HepG2 (cell line): ENCODE results near the gene DNAJB5. TPM values are rescaled to one million over a fixed set of nuclear protein-coding genes. Genes with fewer than 3 reads are reported as not detected.
"Not testable (repeated sequence)": the region's sequence is repeated elsewhere in the genome, so short reads cannot be mapped to it uniquely, and the experiment has no call there.

ENCODE experiments used
- ATAC-seq: fragments of 200-7000 bp; cut with Tn5 transposase; 3 replicates; pipeline ENCODE4 v1.9.1; 2020; ENCODE audit warnings: mild to moderate bottlenecking, moderate library complexity
- BruUV-seq: library from RNA; stranded (reverse); fragments of 400-500 nt; replicated peaks from 2 replicates; lab custom pipeline; 2021; lab: Mats Ljungman, UMichigan
- CTCF ChIA-PET: fragments of 300-600 bp; formaldehyde crosslinking; extraction: SDS; loops from one replicate; lab custom pipeline; 2021; ENCODE audit warnings: low total read pairs, inconsistent platforms, low intra/inter-chr PET ratio; lab: Yijun Ruan, JAX
- POLR2A ChIA-PET: fragments of 350-600 bp; sonication (Branson Sonifier 250); formaldehyde crosslinking; loops from one replicate; lab custom pipeline; 2020; ENCODE audit warnings: antibody characterized with exemption, inconsistent platforms; lab: Yijun Ruan, JAX
- DNase-seq: peaks from one replicate; pipeline ENCODE4 v3.0.0-alpha.2; 2015; ENCODE audit warnings: low spot score
- FAIRE-seq: peaks from 3 replicates; lab custom pipeline; 2011; peaks lifted over from hg19 to GRCh38; lab: Jason Lieb, UNC
- H2AFZ ChIP-seq: one replicate; pipeline ENCODE4 v1.6.1; 2011; ENCODE audit warnings: low read length, inconsistent platforms
- H3K27ac ChIP-seq: fragments of 300-600 bp; 3 replicates; pipeline ENCODE4 v1.8.0; 2011; ENCODE audit warnings: mixed run types, mild to moderate bottlenecking, mixed read lengths, low read length, inconsistent platforms; ENCODE audit not compliant: insufficient read depth; ENCODE audit errors: extremely low read length
- H3K27me3 ChIP-seq, 2 experiments: fragments of 200-600 bp in 1 of 2; 2 replicates in 1 of 2; 3 replicates in 1 of 2; pipeline versions ENCODE4 v1.6.0 to v1.8.0; 2011; ENCODE audit warnings: low read length in 2 of 2, mild to moderate bottlenecking in 2 of 2, moderate library complexity in 2 of 2, inconsistent platforms in 1 of 2; ENCODE audit not compliant: insufficient read depth in 2 of 2, control insufficient read depth in 1 of 2
- H3K36me3 ChIP-seq, 2 experiments: fragments of 200-600 bp in 1 of 2; replicated peaks in 1 of 2; 2 replicates in 1 of 2; 3 replicates in 1 of 2; pipeline versions ENCODE4 v1.5.1 to v1.8.0; 2011; ENCODE audit warnings: low read length in 2 of 2, inconsistent platforms in 1 of 2; ENCODE audit not compliant: insufficient read depth in 2 of 2, control insufficient read depth in 1 of 2
- H3K4me1 ChIP-seq: 2 replicates; pipeline ENCODE4 v1.5.1; 2012; ENCODE audit warnings: low read length, inconsistent platforms; ENCODE audit not compliant: insufficient read depth
- H3K4me2 ChIP-seq: 2 replicates; pipeline ENCODE4 v1.6.0; 2011; ENCODE audit warnings: low read depth, low read length, inconsistent platforms
- H3K4me3 ChIP-seq, 3 experiments: fragments of 200-600 bp in 1 of 3; sonication (generic), shearing (Covaris generic) in 1 of 3; replicated peaks in 1 of 3; 2 replicates each; pipeline ENCODE4 v1.5.1; 2011 to 2016; ENCODE audit warnings: low read length in 3 of 3, inconsistent platforms in 2 of 3, low read depth in 2 of 3, mild to moderate bottlenecking in 2 of 3, control low read depth in 1 of 3, mixed read lengths in 1 of 3; ENCODE audit not compliant: insufficient read depth in 1 of 3
- H3K79me2 ChIP-seq: one replicate; pipeline ENCODE4 v1.6.1; 2011; ENCODE audit warnings: low read length, inconsistent platforms; ENCODE audit not compliant: insufficient read depth
- H3K9ac ChIP-seq: 2 replicates; pipeline ENCODE4 v1.6.0; 2011; ENCODE audit warnings: mild to moderate bottlenecking, low read depth, low read length, inconsistent platforms; ENCODE audit not compliant: insufficient read depth
- H3K9me3 ChIP-seq: 2 replicates; pipeline ENCODE4 v1.5.1; 2012; ENCODE audit warnings: mild to moderate bottlenecking, low read length
- H4K20me1 ChIP-seq: 2 replicates; pipeline ENCODE4 v1.6.0; 2011; ENCODE audit warnings: inconsistent platforms, mild to moderate bottlenecking, low read length, moderate library complexity; ENCODE audit not compliant: insufficient read depth
- EHMT2 ChIP-seq: fragments of 200-600 bp; sonication (generic); IDR thresholded peaks from 2 replicates; pipeline ENCODE4 v1.7.0; 2017; ENCODE audit warnings: antibody characterized with exemption, low read depth, low read length, borderline replicate concordance
- JUN ChIP-seq: sonication (generic); formaldehyde crosslinking; IDR thresholded peaks from 2 replicates; pipeline ENCODE4 v1.4.0; 2020; ENCODE audit warnings: mild to moderate bottlenecking, missing genetic modification reagents
- NFAT5 ChIP-seq: sonication (generic); formaldehyde crosslinking; IDR thresholded peaks from 2 replicates; pipeline ENCODE4 v1.4.0; 2020; ENCODE audit warnings: missing genetic modification reagents
- SUZ12 ChIP-seq: fragments of 150-350 bp; IDR thresholded peaks from 2 replicates; pipeline ENCODE4 v1.6.1; 2014; ENCODE audit warnings: low read depth, low read length
- TARDBP ChIP-seq: sonication (generic); formaldehyde crosslinking; IDR thresholded peaks from 2 replicates; pipeline ENCODE4 v1.8.0; 2022; ENCODE audit warnings: mild to moderate bottlenecking, missing genetic modification reagents
- ZNF44 ChIP-seq: sonication (generic); formaldehyde crosslinking; IDR thresholded peaks from 2 replicates; pipeline ENCODE4 v1.5.1; 2020; ENCODE audit warnings: mild to moderate bottlenecking, missing genetic modification reagents
- ZNF598 ChIP-seq: sonication (generic); formaldehyde crosslinking; IDR thresholded peaks from 2 replicates; pipeline ENCODE4 v1.5.1; 2020; ENCODE audit warnings: mild to moderate bottlenecking, missing genetic modification reagents, borderline replicate concordance
- ZNF713 ChIP-seq: sonication (generic); formaldehyde crosslinking; IDR thresholded peaks from 2 replicates; pipeline ENCODE4 v1.4.0; 2020; ENCODE audit warnings: mild to moderate bottlenecking, missing genetic modification reagents
- WGBS: methylation state at CpG from one replicate; pipeline ENCODE4 v1.1.6; 2017; ENCODE audit warnings: low lambda C conversion rate; 5-methylcytosine and 5-hydroxymethylcytosine counted together
- in situ Hi-C: cut with HindIII; loops from 2 replicates; pipeline ENCODE4 v1.10.0; 2017; ENCODE audit warnings: low pct_unique_long_range_greater_than_20kb; ENCODE audit not compliant: extremely low pct_ligation_motif_present
- intact Hi-C: fragments of 100-400 bp; cut with micrococcal nuclease; formaldehyde crosslinking; loops from one replicate; pipeline ENCODE4 v1.10.0; 2022; ENCODE audit not compliant: unreplicated experiment
- polyA plus RNA-seq, 8 experiments: library from polyadenylated mRNA; depleted of rRNA in 3 of 8; stranded (reverse) in 7 of 8; unstranded in 1 of 8; fragments of >200 nt; fragmentation: Illumina TruSeq in 4 of 8; extraction: Trizol in 4 of 8; gene quantifications; 2 replicates each; pipeline versions ENCODE4 v1.2.1 to v1.2.3, GENCODE V29; 2011 to 2016; ENCODE audit warnings: low read depth in 4 of 8, missing spikeins in 1 of 8, mixed read lengths in 1 of 8; ENCODE audit not compliant: insufficient read depth in 1 of 8
- total RNA-seq, 5 experiments: library from RNA; depleted of rRNA; stranded (reverse); fragments of >200 nt; fragmentation: Illumina TruSeq; extraction: Trizol; gene quantifications; 2 replicates each; pipeline ENCODE4 v1.2.3, GENCODE V29; 2016; ENCODE audit warnings: low read depth in 1 of 5
- TF ChIP-seq, protein P1 (sequence below): IDR thresholded peaks from 2 replicates; pipeline ENCODE4 v1.6.1; 2012; ENCODE audit warnings: inconsistent platforms

Gene DNAJB5
- total and polyA plus RNA-seq, 2 of the 13 experiments (the other 11 are each of a cell fraction or from before 2014, with no cell fraction given) = 0.40 to 0.69 TPM

DNA sequence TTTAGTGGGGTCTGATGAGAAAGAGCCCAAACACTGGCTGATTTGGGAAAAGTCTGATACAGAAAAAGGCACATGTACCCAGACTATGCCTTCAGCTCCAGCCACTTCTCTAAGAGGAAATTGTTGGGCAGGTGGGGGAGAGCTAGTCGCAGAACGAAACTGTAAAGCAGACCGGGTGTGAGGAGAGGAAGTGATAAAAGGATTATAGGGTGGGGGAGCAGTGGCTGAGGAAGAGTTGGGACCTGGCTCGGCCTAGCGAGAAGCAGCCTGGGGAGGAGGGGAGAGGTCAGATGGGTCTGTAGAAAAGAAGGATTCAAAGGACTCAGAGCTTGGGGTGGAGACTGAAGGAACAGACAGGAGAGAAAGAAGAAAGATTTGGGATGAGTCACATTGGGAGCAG, 33.9 kb downstream of the DNAJB5 start:
- H3K4me2 ChIP-seq, H3K4me3 ChIP-seq, CTCF ChIA-PET, BruUV-seq, POLR2A ChIA-PET, H3K27me3 ChIP-seq, FAIRE-seq, H3K9ac ChIP-seq, H3K27ac ChIP-seq, H3K9me3 ChIP-seq, H4K20me1 ChIP-seq, H3K4me1 ChIP-seq, DNase-seq, H3K36me3 ChIP-seq, ATAC-seq, in situ Hi-C loops, intact Hi-C loops, H2AFZ ChIP-seq, H3K79me2 ChIP-seq: not testable (repeated sequence)
- 73% methylated on average over 5 of the region's 5 CpGs for WGBS

DNA sequence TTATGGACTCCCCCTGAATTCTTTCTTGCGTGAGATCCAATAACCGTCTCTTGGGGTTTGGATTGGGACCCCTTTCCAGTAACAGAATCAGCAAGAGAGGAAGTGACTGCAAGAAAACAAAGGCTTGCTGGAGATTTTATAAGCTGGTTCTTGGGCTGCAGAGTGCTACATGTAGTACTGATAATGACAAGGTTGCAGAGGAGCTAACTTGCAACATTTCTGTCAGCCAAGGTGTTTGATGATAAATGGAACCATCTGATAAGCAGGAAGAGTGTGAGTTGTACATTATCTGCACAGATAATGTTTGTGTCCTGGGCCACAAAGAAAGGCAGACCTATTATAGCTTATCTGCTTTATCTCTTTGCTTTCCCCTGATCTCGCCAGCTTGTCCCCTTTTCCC, 37.1 kb downstream of the DNAJB5 start:
- no peak overlapping the region for H3K4me3 ChIP-seq
- CTCF ChIA-PET = no interaction called here
- intact Hi-C loops = no loop called here
- DNase-seq (no peak), ATAC-seq (no peak), FAIRE-seq (no peak)
- H3K36me3 ChIP-seq = no peaks in the 10 kb centered on the region
- no peak overlapping the region for H3K4me2 ChIP-seq
- WGBS = 40% methylated on average over 3 of the region's 3 CpGs
- in situ Hi-C loops = no loop called here
- BruUV-seq = no TSS peak
- no peak for TF ChIP-seq SUZ12
- no peak for TF ChIP-seq ZNF713 (CRISPR knock-in tag)
- no peak for TF ChIP-seq JUN (CRISPR knock-in tag)
- no peak for TF ChIP-seq EHMT2
- no peak for TF ChIP-seq ZNF44 (CRISPR knock-in tag)
- TF ChIP-seq, protein P1, sequence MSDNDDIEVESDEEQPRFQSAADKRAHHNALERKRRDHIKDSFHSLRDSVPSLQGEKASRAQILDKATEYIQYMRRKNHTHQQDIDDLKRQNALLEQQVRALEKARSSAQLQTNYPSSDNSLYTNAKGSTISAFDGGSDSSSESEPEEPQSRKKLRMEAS = no peak
- no peak for TF ChIP-seq ZNF598 (CRISPR knock-in tag)
- no peak for TF ChIP-seq NFAT5 (CRISPR knock-in tag)
- TF ChIP-seq TARDBP (CRISPR knock-in tag) = no peak
- POLR2A ChIA-PET = no interaction called here
- no peak overlapping the region for H2AFZ ChIP-seq
- H3K27me3 ChIP-seq = no peaks in the 10 kb centered on the region
- no peak overlapping the region for H3K9ac ChIP-seq
- no peaks in the 10 kb centered on the region for H3K9me3 ChIP-seq
- no peaks in the 10 kb centered on the region for H3K4me1 ChIP-seq
- no peaks in the 10 kb centered on the region for H3K79me2 ChIP-seq
- no peaks in the 10 kb centered on the region for H4K20me1 ChIP-seq
- H3K27ac ChIP-seq = no peak overlapping the region
